ENCODE results near the gene HMGN4.
A peak's percentile ranks its signal among the peaks of the same experiment; 100 is the strongest.

The HMGN4 gene

GRCh38 chr6:26578279-26578678, 40.1 kb downstream of the HMGN4 start:
- no peak for DNase-seq (ENCODE audit: low spot score)

GRCh38 chr6:26578741-26579140, 40.6 kb downstream of the HMGN4 start:
- DNase-seq (ENCODE audit: low spot score) = no peak

- no peak for DNase-seq (ENCODE audit: low spot score)
Observed at GRCh38 chr6:26581164-26581915, 43.2 kb downstream of the HMGN4 start.

GRCh38 chr6:26588965-26589364, 50.8 kb downstream of the HMGN4 start:
- DNase-seq (ENCODE audit: low spot score) = no peak

GRCh38 chr6:26592649-26593048, 54.5 kb downstream of the HMGN4 start:
- no peak for DNase-seq (ENCODE audit: low spot score)

DNA sequence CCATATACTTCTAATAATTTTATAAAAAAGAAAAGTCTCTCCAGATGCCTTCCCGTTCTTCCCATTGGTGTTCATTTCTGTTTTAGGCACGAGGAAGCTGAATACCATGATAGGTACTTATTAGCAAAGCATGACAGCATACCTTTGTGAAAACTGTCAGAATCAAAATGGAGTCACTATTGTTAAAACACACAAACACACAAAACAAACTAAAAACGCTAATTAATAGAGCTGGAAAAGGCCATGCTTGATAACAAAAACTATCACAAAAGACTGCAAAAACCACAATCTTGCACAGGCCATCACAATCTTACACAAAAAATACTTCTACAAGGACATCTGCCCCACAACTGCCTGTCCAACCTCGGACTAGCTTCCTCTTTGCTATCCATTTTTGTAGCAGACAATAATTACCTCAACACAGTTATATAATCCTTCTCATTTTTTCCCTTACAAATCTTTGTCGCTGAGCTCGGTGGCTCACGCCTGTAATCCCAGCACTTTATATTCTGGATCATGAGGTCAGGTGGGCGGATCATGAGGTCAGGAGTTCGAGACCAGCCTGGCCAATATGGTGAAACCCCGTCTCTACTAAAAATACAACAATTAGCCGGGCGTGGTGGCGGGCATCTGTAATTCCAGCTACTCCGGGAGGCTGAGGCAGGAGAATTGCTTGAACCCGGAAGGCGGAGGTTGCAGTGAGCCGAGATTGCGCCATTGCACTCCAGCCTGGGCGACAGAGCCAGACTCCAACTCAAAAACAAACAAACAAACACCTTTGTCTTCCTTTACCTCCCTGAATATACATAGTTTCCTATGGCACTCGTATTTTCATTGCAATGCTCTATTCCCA, 55.3 kb downstream of the HMGN4 start:
- DNase-seq (ENCODE audit: low spot score) = no peak

DNA sequence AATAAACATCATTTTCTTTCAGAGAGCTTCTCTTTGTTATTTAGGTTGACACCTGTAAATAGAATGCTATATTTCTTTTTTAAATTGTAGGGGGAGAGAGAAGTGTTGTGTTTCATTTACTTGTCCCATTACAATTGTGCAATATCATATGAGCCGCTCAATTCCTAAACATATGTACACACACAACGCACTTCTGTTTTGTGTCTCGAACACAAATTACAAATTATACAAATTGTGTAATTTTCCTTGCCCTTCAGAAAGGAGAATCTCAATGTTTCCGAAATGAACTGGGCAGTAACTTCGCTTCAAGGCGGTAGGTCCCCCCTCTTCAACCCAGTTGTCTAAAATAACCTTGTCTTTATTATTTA, 55.9 kb downstream of the HMGN4 start:
- DNase-seq (ENCODE audit: low spot score) = no peak

GRCh38 chr6:26594730-26595632, 56.8 kb downstream of the HMGN4 start:
- DNase-seq (ENCODE audit: low spot score) = peak; percentile 46

DNA sequence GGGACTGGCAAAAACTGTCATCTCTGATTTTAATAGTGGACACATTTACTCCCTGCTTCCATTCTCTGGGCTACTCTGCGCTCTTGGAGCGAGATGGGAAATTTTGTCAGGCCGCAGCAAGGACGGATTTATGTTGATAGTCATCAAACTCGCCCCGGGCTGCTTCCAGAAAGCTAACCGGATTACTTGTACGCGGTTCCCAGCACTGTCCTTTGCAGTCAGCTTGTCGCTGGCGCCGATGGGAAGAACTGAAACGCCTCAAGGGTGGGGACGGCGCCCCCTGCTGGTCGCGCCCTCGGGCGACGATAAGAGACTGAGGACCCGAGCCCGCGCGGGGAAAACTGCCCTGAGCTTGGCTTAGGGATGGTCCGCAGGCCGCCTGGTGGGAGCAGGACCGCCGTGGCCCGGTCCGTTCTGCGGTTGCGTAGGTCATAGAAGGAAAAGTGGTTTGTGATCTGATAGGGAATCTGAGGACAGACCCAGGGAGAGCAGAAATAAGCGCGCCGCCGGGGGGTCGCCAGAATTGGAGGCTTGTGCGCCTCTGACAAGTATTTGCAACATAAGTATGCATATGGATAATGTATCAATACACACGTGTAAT, 57.6 kb downstream of the HMGN4 start:
- peak; percentile 78 for DNase-seq (ENCODE audit: low spot score)
